H1 (cell line): Measurements from ENCODE around the gene MAPK11. TPM values are rescaled to one million over a fixed set of nuclear protein-coding genes. Genes with fewer than 3 reads are reported as not detected.
A peak's percentile ranks its signal among the peaks of the same experiment; 100 is the strongest.

Source experiments
- CTCF ChIA-PET: fragments of 300-600 bp; sonication (Branson Sonifier 250); formaldehyde crosslinking; loops from one replicate; lab custom pipeline; 2021; ENCODE audit not compliant: partially characterized antibody; lab: Charles Lee
- POLR2A ChIA-PET: fragments of 300-600 bp; sonication (Branson Sonifier 250); formaldehyde crosslinking; loops from one replicate; lab custom pipeline; 2021; ENCODE audit warnings: inconsistent platforms; ENCODE audit not compliant: partially characterized antibody; lab: Charles Lee
- DNase-seq, 2 experiments: peaks; one replicate each; pipeline versions ENCODE4 v3.0.0 to v3.0.0-alpha.2; 2010 to 2022; ENCODE audit warnings: low spot score in 2 of 2, low read depth in 1 of 2, mixed read lengths in 1 of 2
- FAIRE-seq: peaks from 2 replicates; lab custom pipeline; 2011; peaks lifted over from hg19 to GRCh38; lab: Jason Lieb, UNC
- H2AFZ ChIP-seq: 2 replicates; pipeline ENCODE4 v1.8.1; 2012; ENCODE audit warnings: low read length, inconsistent platforms
- H2AK5ac ChIP-seq: 2 replicates; pipeline ENCODE4 v1.6.1; 2013; ENCODE audit warnings: low read depth, low read length
- H2BK120ac ChIP-seq: replicated peaks from 2 replicates; pipeline ENCODE3; 2013; ENCODE audit warnings: low read depth, low read length, inconsistent platforms
- H2BK12ac ChIP-seq: 2 replicates; pipeline ENCODE4 v1.6.1; 2013; ENCODE audit warnings: low read depth, low read length
- H2BK15ac ChIP-seq: 2 replicates; pipeline ENCODE4 v1.6.1; 2013; ENCODE audit warnings: low read length
- H2BK20ac ChIP-seq: 2 replicates; pipeline ENCODE4 v1.6.1; 2013; ENCODE audit warnings: low read length
- H2BK5ac ChIP-seq: 2 replicates; pipeline ENCODE4 v1.6.1; 2013; ENCODE audit warnings: low read depth, low read length
- H3K14ac ChIP-seq: 2 replicates; pipeline ENCODE4 v1.6.1; 2013; ENCODE audit warnings: inconsistent platforms; ENCODE audit not compliant: insufficient read length
- H3K18ac ChIP-seq: 2 replicates; pipeline ENCODE4 v1.6.1; 2013; ENCODE audit warnings: low read length; ENCODE audit errors: extremely low read depth
- H3K23ac ChIP-seq: 2 replicates; pipeline ENCODE4 v1.6.1; 2013; ENCODE audit warnings: inconsistent platforms; ENCODE audit not compliant: insufficient read length
- H3K23me2 ChIP-seq: 2 replicates; pipeline ENCODE4 v1.6.1; 2013; ENCODE audit warnings: low read depth, low read length
- H3K27ac ChIP-seq: 2 replicates; pipeline ENCODE4 v1.6.1; 2011; ENCODE audit warnings: low read depth, low read length, inconsistent platforms
- H3K27me3 ChIP-seq, 4 experiments: replicated peaks in 1 of 4; 1 replicate in 1 of 4; 2 replicates in 3 of 4; pipeline versions ENCODE4 v1.6.1 to v1.8.1; 2011 to 2013; ENCODE audit warnings: low read length in 3 of 4, mild to moderate bottlenecking in 3 of 4, inconsistent platforms in 2 of 4, mixed read lengths in 2 of 4, moderate library complexity in 1 of 4; ENCODE audit not compliant: control insufficient read depth in 3 of 4, insufficient read depth in 3 of 4; ENCODE audit errors: extremely low read depth in 1 of 4
- H3K36me3 ChIP-seq, 4 experiments: 2 replicates each; pipeline versions ENCODE4 v1.6.1 to v1.8.1; 2011 to 2013; ENCODE audit warnings: mild to moderate bottlenecking in 4 of 4, low read length in 3 of 4, moderate library complexity in 2 of 4, control low read depth in 1 of 4, inconsistent platforms in 1 of 4; ENCODE audit not compliant: insufficient read depth in 4 of 4, control insufficient read depth in 2 of 4
- H3K4ac ChIP-seq: replicated peaks from 2 replicates; pipeline ENCODE3; 2013; ENCODE audit warnings: low read length, low read depth, mixed read lengths, inconsistent platforms; ENCODE audit not compliant: insufficient read length
- H3K4me1 ChIP-seq, 4 experiments: replicated peaks in 1 of 4; 1 replicate in 1 of 4; 2 replicates in 3 of 4; pipeline versions ENCODE4 v1.6.1 to v1.8.1; 2011 to 2013; ENCODE audit warnings: low read length in 3 of 4, inconsistent platforms in 2 of 4, mixed read lengths in 1 of 4; ENCODE audit not compliant: insufficient read depth in 4 of 4, control insufficient read depth in 3 of 4
- H3K4me2 ChIP-seq, 2 experiments: 2 replicates each; pipeline versions ENCODE4 v1.6.1 to v1.8.1; 2011 to 2013; ENCODE audit warnings: low read depth in 2 of 2, low read length in 2 of 2, control low read depth in 1 of 2, inconsistent platforms in 1 of 2, mild to moderate bottlenecking in 1 of 2; ENCODE audit not compliant: insufficient read depth in 1 of 2
- H3K4me3 ChIP-seq, 4 experiments: fragments of 200-600, 300-600 bp in 1 of 4; sonication (generic), shearing (Covaris generic), sonication (Bioruptor Twin) in 1 of 4; 2 replicates each; pipeline versions ENCODE4 v1.5.1 to v1.8.1; 2011 to 2016; ENCODE audit warnings: low read length in 4 of 4, low read depth in 3 of 4, control low read depth in 2 of 4, inconsistent platforms in 2 of 4, mild to moderate bottlenecking in 2 of 4, mixed read lengths in 1 of 4, moderate library complexity in 1 of 4; ENCODE audit not compliant: insufficient read depth in 2 of 4; ENCODE audit errors: extremely low read depth in 1 of 4
- H3K56ac ChIP-seq: replicated peaks from 2 replicates; pipeline ENCODE3; 2013; ENCODE audit warnings: low read depth, mild to moderate bottlenecking, mixed read lengths, low read length, inconsistent platforms; ENCODE audit not compliant: insufficient read length
- H3K79me1 ChIP-seq: 2 replicates; pipeline ENCODE4 v1.6.1; 2013; ENCODE audit warnings: low read depth, low read length, control low read depth
- H3K79me2 ChIP-seq, 2 experiments: 2 replicates each; pipeline versions ENCODE4 v1.6.1 to v1.8.1; 2012 to 2013; ENCODE audit warnings: low read length in 2 of 2, mild to moderate bottlenecking in 2 of 2, inconsistent platforms in 1 of 2; ENCODE audit not compliant: insufficient read depth in 2 of 2, control insufficient read depth in 1 of 2
- H3K9ac ChIP-seq, 4 experiments: replicated peaks in 1 of 4; 1 replicate in 1 of 4; 2 replicates in 3 of 4; pipeline versions ENCODE4 v1.6.1 to v1.8.1; 2011 to 2013; ENCODE audit warnings: low read depth in 3 of 4, low read length in 3 of 4, control low read depth in 2 of 4, mild to moderate bottlenecking in 2 of 4, moderate library complexity in 2 of 4, inconsistent platforms in 1 of 4; ENCODE audit errors: extremely low read depth in 1 of 4
- H3K9me3 ChIP-seq, 2 experiments: 2 replicates each; pipeline versions ENCODE4 v1.6.1 to v1.8.1; 2012 to 2013; ENCODE audit warnings: mild to moderate bottlenecking in 2 of 2, moderate library complexity in 2 of 2, control low read depth in 1 of 2, inconsistent platforms in 1 of 2, low read depth in 1 of 2, low read length in 1 of 2, mixed read lengths in 1 of 2; ENCODE audit not compliant: insufficient read depth in 2 of 2
- H4K20me1 ChIP-seq, 2 experiments: replicated peaks in 1 of 2; 2 replicates each; pipeline versions ENCODE3 to v1.8.1; 2011 to 2013; ENCODE audit warnings: inconsistent platforms in 2 of 2, low read length in 2 of 2, mild to moderate bottlenecking in 1 of 2; ENCODE audit not compliant: insufficient read depth in 2 of 2, control insufficient read depth in 1 of 2
- H4K5ac ChIP-seq: 2 replicates; pipeline ENCODE4 v1.6.1; 2013; ENCODE audit warnings: low read length, low read depth, mixed read lengths, inconsistent platforms; ENCODE audit not compliant: insufficient read length
- H4K8ac ChIP-seq: 2 replicates; pipeline ENCODE4 v1.8.0; 2013; ENCODE audit warnings: mild to moderate bottlenecking, moderate library complexity, low read length, inconsistent platforms; ENCODE audit not compliant: insufficient read depth; ENCODE audit errors: extremely low read depth
- H4K91ac ChIP-seq: replicated peaks from 2 replicates; pipeline ENCODE3; 2013; ENCODE audit warnings: low read length, mixed read lengths, inconsistent platforms; ENCODE audit not compliant: insufficient read length
- CHD2 ChIP-seq: IDR thresholded peaks from 2 replicates; pipeline ENCODE4 v1.6.1; 2012; ENCODE audit warnings: low read length, improper control_type of control experiment
- CTBP2 ChIP-seq: IDR thresholded peaks from 2 replicates; pipeline ENCODE4 v1.7.0; 2011; ENCODE audit warnings: borderline replicate concordance, mild to moderate bottlenecking, moderate library complexity, mixed read lengths, low read length; ENCODE audit not compliant: insufficient read depth, insufficient read length
- CTCF ChIP-seq, 3 experiments: IDR thresholded peaks; 1 replicate in 2 of 3; 2 replicates in 1 of 3; pipeline versions ENCODE4 v1.5.1 to v1.6.1; 2011; ENCODE audit warnings: low read length in 3 of 3, mild to moderate bottlenecking in 3 of 3, inconsistent platforms in 2 of 3, low read depth in 1 of 3, moderate library complexity in 1 of 3; ENCODE audit not compliant: insufficient read depth in 1 of 3; ENCODE audit errors: control extremely low read depth in 1 of 3
- MAFK ChIP-seq: IDR thresholded peaks from 2 replicates; pipeline ENCODE4 v1.6.1; 2012; ENCODE audit warnings: low read depth, mild to moderate bottlenecking, improper control_type of control experiment, low read length
- PHF8 ChIP-seq: fragments of 200-600 bp; sonication (generic); conservative IDR thresholded peaks from 2 replicates; pipeline ENCODE4 v1.7.1; 2012; ENCODE audit warnings: low read depth, mild to moderate bottlenecking, inconsistent platforms, low read length, moderate library complexity
- POU5F1 ChIP-seq: IDR thresholded peaks from 2 replicates; pipeline ENCODE4 v1.6.1; 2011; ENCODE audit warnings: low read depth, mild to moderate bottlenecking, low read length, moderate library complexity
- RAD21 ChIP-seq, 2 experiments: IDR thresholded peaks in 1 of 2; conservative IDR thresholded peaks in 1 of 2; 2 replicates each; pipeline ENCODE4 v1.6.1; 2011; ENCODE audit warnings: low read depth in 2 of 2, low read length in 2 of 2, improper control_type of control experiment in 1 of 2, inconsistent platforms in 1 of 2, mild to moderate bottlenecking in 1 of 2, moderate library complexity in 1 of 2
- SIX5 ChIP-seq: IDR thresholded peaks from 2 replicates; pipeline ENCODE4 v1.6.1; 2011; ENCODE audit warnings: mild to moderate bottlenecking, low read depth, low read length
- TBP ChIP-seq: IDR thresholded peaks from 2 replicates; pipeline ENCODE4 v1.6.1; 2011; ENCODE audit warnings: low read depth, low read length, improper control_type of control experiment
- WGBS, 2 experiments: shearing (Covaris generic) in 1 of 2; methylation state at CpG; one replicate each; pipeline versions ENCODE4 v1.1.6 to v1.1.7; 2013 to 2015; ENCODE audit warnings: low lambda C conversion rate in 2 of 2, mixed read lengths in 2 of 2, inconsistent platforms in 1 of 2, low coverage in 1 of 2, missing lambda C conversion rate in 1 of 2; ENCODE audit not compliant: insufficient replicate concordance in 2 of 2, insufficient coverage in 1 of 2, insufficient read length in 1 of 2; ENCODE audit errors: extremely low coverage in 1 of 2, missing lambda C conversion rate in 1 of 2; 5-methylcytosine and 5-hydroxymethylcytosine counted together
- polyA plus RNA-seq, 7 experiments: library from polyadenylated mRNA; depleted of rRNA in 3 of 7; stranded (reverse) in 5 of 7; unstranded in 2 of 7; fragments of >200 nt in 5 of 7; fragments of 200-250 nt in 2 of 7; gene quantifications; 1 replicate in 5 of 7; 2 replicates in 1 of 7; 4 replicates in 1 of 7; pipeline versions ENCODE4 v1.2.1 to v1.2.3, GENCODE V29; 2011 to 2013; ENCODE audit warnings: missing spikeins in 2 of 7, mixed read lengths in 2 of 7
- total RNA-seq: library from RNA; stranded (reverse); fragmentation: NEBNext Ultra II Directional; extraction: Animal tissue kit (Norgen Biotek cat#: 25700); gene quantifications from 2 replicates; pipeline ENCODE4 v1.2.1, GENCODE V29; 2021

MAPK11 gene
- total and polyA plus RNA-seq, 2 of the 8 experiments (the other 6 are each of a cell fraction or from before 2014, with no cell fraction given), result 0.70 to 1.5 TPM

GRCh38 chr22:50236731-50237409 lies 33.3 kb downstream of the MAPK11 start:
- FAIRE-seq, result peak; percentile 50
- H3K23me2 ChIP-seq, result 0 out of 2 replicates have a peak, but pooled peaks cover 2% of the 10 kb centered on the region
- no peak overlapping the region for H3K18ac ChIP-seq
- peak overlapping the region; percentile 64 for H4K8ac ChIP-seq
- no peak overlapping the region for H3K4me3 ChIP-seq
- H3K56ac ChIP-seq, result no peak overlapping the region
- H2BK15ac ChIP-seq, result no peak overlapping the region
- no peak overlapping the region for H4K91ac ChIP-seq
- ChIA-PET POLR2A (interaction anchor here (0.8 to 1.2 kb wide), 2 partner anchors 9 to 14 kb away, joined by 3 to 4 read pairs; partner anchors contain the start of gene HDAC10), CTCF (interaction anchor here (0.6 to 8.7 kb wide), 18 partner anchors 12 to 310 kb away, joined by 3 to 77 read pairs (median 3); no protein-coding TSS in a partner anchor)
- WGBS, 2 experiments, result 69% methylated on average over 11 of the region's 11 CpGs; no CpG with 5 or more reads in 1 of the 2 experiments
- H3K79me1 ChIP-seq, result peaks cover 18% of the 10 kb centered on the region
- peaks cover 2 to 26% of the 10 kb centered on the region in 2 experiments for H4K20me1 ChIP-seq
- H4K5ac ChIP-seq, result no peak overlapping the region
- H2AK5ac ChIP-seq, result no peak overlapping the region
- no peaks in the 10 kb centered on the region; a peak in 1 of 4 replicates for H3K9me3 ChIP-seq
- H2BK5ac ChIP-seq, result no peak overlapping the region
- H3K36me3 ChIP-seq, result no peaks in the 10 kb centered on the region; a peak in 1 of 8 replicates
- H3K23ac ChIP-seq, result no peak overlapping the region
- H3K9ac ChIP-seq, result no peak overlapping the region
- peaks cover 0 to 29% of the 10 kb centered on the region in 2 experiments; a peak in 2 of 4 replicates for H3K79me2 ChIP-seq
- H3K4me1 ChIP-seq, result peaks cover 0 to 6% (median 1%) of the 10 kb centered on the region in 4 experiments; a peak in 4 of 7 replicates
- DNase-seq, result peak in 1 of 2 experiments; percentile 51
- no peak overlapping the region for H2BK120ac ChIP-seq
- no peak overlapping the region for H2BK20ac ChIP-seq
- no peak for TF ChIP-seq POU5F1
- TF ChIP-seq TBP, result no peak
- peak; percentile 13 to 28; a peak in 3 of 4 replicates for TF ChIP-seq RAD21 (IDR thresholded peaks at IDR 0.05 in 1 of 2, conservative IDR thresholded peaks at IDR 0.05 in 1 of 2; ENCODE audit: low read depth in 2 of 2, low read length in 2 of 2)
- no peak for TF ChIP-seq SIX5
- TF ChIP-seq CTCF (IDR thresholded peaks at IDR 0.05; ENCODE audit: control extremely low read depth in 1 of 3, insufficient read depth in 1 of 3, low read depth in 1 of 3, low read length in 3 of 3), result peak; percentile 44 to 68 (median 50)
- TF ChIP-seq PHF8, result no peak
- TF ChIP-seq CHD2, result no peak
- no peak for TF ChIP-seq MAFK
- no peak for TF ChIP-seq CTBP2
- TF ChIP-seq, all 59 proteins: peak for 2
- no peak overlapping the region for H3K4me2 ChIP-seq
- no peak overlapping the region for H3K4ac ChIP-seq
- H3K27me3 ChIP-seq, result no peaks in the 10 kb centered on the region
- H3K14ac ChIP-seq, result no peak overlapping the region
- H2BK12ac ChIP-seq, result no peak overlapping the region
- H3K27ac ChIP-seq, result no peak overlapping the region
- no peak overlapping the region for H2AFZ ChIP-seq
